ENCODE results near the gene PUSL1. TPM values are rescaled to one million over a fixed set of nuclear protein-coding genes. Genes with fewer than 3 reads are reported as not detected.
A peak's percentile ranks its signal among the peaks of the same experiment; 100 is the strongest.

The PUSL1 gene
- total RNA-seq, 1 donor from 2014 or later = 19.0 TPM

DNA sequence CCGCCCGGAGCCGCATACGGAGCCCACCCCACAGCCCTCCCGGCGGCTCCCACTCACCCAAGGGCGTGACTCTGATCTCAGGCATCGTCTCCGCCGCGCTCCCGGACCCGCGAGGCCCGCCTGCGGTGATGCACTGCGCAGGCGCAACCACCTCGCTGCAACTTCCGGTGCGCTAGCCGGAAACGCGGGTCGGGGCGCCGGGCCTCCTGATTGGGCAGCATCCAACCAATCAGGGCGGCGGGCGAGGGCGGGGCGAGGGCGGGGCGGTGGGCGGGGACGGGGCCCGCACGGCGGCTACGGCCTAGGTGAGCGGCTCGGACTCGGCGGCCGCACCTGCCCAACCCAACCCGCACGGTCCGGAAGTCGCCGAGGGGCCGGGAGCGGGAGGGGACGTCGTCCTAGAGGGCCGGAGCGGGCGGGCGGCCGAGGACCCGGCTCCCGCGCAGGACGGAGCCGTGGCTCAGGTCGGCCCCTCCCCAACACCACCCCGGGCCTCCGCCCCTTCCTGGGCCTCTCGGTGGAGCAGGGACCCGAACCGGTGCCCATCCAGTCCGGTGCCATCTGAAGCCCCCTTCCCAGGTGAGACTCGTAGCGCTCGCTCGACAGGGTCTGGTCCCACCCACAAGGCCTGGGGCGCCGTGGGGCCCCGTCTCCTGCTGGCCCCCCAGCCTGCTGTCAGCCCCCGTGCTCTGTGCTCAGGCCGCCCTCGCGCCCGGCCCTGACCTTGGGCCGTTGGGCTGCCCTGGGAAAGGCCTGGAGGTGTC is 16.3 kb downstream of the PUSL1 start, which contains the start of the genes CPTP and INTS11:
CPTP (plus strand) TSS at position 279 of the 764 bp plus-strand sequence. CDS start 2,109 bp downstream, outside the sequence.
INTS11 (minus strand) TSS at position 137 of the 764 bp plus-strand sequence; CDS start at position 85, 52 bp downstream.
- DNase-seq (ENCODE audit: low spot score) = peak; percentile 95

DNA sequence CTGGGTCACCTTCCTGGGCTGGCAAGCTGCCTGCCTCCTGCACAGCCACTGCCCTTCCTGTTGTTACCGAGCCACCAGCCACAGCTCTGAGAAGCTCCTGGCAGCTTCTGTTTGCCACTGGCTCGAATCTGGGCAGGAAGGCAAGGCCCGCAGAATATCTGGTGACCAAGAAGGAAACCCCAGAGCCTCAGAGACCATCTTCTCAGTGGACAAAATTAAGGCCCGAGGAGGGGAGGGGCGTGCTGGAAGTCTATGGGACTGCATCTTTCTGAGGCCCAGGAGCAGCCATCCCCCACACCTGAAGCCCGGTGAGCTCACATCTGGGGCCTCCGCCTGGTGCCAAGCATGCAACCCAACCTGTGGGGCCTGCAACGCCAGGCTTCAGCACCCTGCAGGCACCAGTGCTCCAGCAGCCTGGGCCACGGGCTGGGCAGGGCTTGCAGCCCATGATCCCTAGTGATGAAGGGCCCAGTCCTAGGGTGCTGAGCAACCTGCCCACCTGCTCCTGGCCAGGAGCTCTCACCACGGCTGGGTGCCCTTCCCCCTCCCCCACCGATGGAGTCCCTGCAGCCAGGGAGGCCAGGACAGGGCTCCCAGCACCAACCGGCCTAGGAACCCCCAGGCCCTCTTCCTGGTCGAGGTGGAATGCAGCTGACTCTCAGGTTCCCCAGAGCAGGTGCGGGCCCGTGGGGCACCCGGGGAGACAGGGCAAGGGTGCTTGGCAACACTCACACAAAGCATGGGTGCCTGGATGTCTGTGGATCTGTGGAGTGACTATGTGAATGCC is 17.1 kb downstream of the PUSL1 start:
- no peak for DNase-seq (ENCODE audit: low spot score)

DNA sequence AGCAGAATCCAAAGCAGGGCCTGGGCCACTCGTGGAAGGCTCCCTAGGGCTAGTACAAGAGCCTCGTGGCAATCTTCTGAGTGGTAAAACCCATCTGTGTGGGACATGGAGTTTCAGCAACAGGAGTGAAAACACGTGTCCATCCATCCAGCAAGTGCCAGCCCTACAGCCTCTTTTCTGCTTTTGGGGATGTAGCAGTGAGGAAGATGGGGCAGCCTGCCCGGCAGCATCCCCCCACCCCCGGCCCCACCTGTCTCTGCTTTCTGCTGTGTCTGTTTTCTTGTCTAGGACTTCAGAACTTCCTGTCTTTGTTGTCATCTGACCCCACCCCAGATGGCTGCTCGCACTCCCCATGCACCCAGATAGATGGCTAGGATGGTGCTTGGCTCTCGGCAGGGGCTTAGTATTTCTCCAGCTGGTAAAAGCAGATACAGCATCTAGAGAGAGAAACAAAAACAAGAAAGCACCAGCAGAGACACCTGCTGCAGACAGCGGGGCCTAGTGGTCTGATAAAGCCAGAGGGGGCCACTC is 17.7 kb downstream of the PUSL1 start:
- DNase-seq (ENCODE audit: low spot score) = no peak

DNA sequence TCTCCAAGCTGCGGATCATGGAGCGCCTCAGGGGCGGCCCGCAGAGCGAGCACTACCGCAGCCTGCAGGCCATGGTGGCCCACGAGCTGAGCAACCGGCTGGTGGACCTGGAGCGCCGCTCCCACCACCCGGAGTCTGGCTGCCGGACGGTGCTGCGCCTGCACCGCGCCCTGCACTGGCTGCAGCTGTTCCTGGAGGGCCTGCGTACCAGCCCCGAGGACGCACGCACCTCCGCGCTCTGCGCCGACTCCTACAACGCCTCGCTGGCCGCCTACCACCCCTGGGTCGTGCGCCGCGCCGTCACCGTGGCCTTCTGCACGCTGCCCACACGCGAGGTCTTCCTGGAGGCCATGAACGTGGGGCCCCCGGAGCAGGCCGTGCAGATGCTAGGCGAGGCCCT is 18.9 kb downstream of the PUSL1 start:
- DNase-seq (ENCODE audit: low spot score) = no peak

DNA sequence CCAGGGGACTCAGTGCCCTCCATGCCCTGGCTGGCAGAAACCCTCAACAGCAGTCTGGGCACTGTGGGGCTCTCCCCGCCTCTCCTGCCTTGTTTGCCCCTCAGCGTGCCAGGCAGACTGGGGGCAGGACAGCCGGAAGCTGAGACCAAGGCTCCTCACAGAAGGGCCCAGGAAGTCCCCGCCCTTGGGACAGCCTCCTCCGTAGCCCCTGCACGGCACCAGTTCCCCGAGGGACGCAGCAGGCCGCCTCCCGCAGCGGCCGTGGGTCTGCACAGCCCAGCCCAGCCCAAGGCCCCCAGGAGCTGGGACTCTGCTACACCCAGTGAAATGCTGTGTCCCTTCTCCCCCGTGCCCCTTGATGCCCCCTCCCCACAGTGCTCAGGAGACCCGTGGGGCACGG is 19.9 kb downstream of the PUSL1 start:
- no peak for DNase-seq (ENCODE audit: low spot score)

DNA sequence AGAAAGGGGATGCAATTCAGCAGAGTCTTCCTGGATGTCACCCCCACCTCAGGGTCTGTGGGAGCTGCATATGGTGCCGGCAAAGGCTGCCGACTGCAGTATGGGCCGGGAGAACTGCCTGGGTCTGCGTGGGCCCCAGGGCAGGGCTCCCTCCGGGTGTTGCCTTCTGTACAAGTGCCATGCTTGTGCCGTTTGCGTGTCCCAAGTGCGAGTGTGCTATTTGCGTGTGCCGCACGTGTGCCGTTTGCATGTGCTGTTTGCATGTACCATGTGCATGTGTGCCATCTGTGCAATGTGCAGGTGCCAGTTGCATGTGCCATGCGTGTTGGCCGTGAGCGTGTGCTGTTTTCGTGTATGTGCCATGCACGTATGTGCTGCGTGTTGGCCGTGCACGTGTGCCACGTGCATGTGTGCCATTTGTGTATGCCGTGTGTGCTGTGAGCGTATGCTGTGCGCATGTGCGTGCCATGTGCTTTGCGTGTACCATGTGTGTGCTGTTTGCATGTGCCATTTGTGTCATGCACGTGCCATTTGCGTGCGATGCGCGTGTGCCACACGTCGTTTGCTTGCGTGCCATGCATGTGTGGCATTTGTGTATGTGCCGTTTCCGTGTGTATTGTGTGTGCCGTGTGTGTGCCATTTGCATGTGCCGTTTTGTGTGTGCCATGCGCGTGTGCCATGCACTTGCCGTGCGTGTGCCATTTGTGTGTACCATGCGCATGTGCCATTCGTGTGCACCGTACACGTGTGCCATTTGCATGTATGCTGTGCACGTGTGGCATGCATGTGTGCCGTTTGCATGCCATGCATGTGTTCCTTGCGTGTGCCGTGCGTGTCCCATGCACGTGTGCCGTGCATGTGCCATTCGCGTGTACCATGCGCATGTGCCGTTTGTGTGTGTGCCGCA is 21.2 kb downstream of the PUSL1 start:
- no peak for DNase-seq (ENCODE audit: low spot score)

DNA sequence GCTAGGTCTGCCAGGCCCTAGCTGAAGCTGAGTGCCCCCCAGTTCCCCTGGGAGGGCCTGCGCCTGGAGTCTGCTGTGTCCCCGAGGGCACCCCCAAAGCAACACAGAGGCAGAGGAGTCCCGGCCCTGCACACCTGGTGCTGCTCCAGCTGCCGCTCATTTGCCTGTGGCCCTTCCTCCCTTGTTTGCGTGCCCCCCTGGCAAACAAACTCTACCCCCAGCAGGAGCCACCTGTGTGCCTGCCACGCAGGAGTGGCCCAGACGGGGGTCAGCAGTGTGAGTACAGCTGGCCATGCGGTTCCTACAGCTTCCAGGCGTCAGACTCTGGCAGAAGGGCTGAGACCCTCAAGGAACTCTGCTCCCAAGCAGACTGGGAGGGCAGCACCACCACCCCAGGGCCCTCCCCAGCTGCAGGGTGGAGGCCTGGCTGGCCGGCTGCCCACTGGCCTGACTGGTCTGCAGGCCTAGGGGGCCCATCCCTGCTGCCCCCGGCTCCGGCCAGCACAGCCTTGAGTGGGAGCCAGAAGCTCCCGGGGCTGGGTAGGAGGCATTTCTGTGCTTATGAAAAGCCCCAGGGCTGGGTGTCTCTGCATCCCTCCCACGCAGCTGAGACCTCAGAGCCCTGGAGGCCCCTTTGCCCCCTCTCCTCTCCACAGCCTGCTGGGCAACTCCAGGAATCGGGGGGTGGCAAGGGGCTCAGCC is 22.1 kb downstream of the PUSL1 start:
- DNase-seq (ENCODE audit: low spot score) = no peak

DNA sequence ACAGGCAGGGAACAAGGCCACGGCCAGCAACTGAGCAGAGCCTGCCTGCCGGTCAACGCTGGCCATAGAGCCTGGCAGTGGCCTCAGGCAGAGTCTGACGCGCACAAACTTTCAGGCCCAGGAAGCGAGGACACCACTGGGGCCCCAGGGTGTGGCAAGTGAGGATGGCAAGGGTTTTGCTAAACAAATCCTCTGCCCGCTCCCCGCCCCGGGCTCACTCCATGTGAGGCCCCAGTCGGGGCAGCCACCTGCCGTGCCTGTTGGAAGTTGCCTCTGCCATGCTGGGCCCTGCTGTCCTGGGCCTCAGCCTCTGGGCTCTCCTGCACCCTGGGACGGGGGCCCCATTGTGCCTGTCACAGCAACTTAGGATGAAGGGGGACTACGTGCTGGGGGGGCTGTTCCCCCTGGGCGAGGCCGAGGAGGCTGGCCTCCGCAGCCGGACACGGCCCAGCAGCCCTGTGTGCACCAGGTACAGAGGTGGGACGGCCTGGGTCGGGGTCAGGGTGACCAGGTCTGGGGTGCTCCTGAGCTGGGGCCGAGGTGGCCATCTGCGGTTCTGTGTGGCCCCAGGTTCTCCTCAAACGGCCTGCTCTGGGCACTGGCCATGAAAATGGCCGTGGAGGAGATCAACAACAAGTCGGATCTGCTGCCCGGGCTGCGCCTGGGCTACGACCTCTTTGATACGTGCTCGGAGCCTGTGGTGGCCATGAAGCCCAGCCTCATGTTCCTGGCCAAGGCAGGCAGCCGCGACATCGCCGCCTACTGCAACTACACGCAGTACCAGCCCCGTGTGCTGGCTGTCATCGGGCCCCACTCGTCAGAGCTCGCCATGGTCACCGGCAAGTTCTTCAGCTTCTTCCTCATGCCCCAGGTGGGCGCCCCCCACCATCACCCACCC is 22.9 kb downstream of the PUSL1 start, which contains the start of gene TAS1R3:
TAS1R3 (plus strand) TSS at position 213 of the 898 bp plus-strand sequence; CDS start at position 279, 66 bp downstream.
- no peak for DNase-seq (ENCODE audit: low spot score)

DNA sequence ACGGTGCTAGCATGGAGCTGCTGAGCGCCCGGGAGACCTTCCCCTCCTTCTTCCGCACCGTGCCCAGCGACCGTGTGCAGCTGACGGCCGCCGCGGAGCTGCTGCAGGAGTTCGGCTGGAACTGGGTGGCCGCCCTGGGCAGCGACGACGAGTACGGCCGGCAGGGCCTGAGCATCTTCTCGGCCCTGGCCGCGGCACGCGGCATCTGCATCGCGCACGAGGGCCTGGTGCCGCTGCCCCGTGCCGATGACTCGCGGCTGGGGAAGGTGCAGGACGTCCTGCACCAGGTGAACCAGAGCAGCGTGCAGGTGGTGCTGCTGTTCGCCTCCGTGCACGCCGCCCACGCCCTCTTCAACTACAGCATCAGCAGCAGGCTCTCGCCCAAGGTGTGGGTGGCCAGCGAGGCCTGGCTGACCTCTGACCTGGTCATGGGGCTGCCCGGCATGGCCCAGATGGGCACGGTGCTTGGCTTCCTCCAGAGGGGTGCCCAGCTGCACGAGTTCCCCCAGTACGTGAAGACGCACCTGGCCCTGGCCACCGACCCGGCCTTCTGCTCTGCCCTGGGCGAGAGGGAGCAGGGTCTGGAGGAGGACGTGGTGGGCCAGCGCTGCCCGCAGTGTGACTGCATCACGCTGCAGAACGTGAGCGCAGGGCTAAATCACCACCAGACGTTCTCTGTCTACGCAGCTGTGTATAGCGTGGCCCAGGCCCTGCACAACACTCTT is 23.8 kb downstream of the PUSL1 start:
- DNase-seq (ENCODE audit: low spot score) = no peak

DNA sequence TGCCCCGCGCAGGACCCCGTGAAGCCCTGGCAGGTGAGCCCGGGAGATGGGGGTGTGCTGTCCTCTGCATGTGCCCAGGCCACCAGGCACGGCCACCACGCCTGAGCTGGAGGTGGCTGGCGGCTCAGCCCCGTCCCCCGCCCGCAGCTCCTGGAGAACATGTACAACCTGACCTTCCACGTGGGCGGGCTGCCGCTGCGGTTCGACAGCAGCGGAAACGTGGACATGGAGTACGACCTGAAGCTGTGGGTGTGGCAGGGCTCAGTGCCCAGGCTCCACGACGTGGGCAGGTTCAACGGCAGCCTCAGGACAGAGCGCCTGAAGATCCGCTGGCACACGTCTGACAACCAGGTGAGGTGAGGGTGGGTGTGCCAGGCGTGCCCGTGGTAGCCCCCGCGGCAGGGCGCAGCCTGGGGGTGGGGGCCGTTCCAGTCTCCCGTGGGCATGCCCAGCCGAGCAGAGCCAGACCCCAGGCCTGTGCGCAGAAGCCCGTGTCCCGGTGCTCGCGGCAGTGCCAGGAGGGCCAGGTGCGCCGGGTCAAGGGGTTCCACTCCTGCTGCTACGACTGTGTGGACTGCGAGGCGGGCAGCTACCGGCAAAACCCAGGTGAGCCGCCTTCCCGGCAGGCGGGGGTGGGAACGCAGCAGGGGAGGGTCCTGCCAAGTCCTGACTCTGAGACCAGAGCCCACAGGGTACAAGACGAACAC is 24.5 kb downstream of the PUSL1 start:
- DNase-seq (ENCODE audit: low spot score) = no peak

DNA sequence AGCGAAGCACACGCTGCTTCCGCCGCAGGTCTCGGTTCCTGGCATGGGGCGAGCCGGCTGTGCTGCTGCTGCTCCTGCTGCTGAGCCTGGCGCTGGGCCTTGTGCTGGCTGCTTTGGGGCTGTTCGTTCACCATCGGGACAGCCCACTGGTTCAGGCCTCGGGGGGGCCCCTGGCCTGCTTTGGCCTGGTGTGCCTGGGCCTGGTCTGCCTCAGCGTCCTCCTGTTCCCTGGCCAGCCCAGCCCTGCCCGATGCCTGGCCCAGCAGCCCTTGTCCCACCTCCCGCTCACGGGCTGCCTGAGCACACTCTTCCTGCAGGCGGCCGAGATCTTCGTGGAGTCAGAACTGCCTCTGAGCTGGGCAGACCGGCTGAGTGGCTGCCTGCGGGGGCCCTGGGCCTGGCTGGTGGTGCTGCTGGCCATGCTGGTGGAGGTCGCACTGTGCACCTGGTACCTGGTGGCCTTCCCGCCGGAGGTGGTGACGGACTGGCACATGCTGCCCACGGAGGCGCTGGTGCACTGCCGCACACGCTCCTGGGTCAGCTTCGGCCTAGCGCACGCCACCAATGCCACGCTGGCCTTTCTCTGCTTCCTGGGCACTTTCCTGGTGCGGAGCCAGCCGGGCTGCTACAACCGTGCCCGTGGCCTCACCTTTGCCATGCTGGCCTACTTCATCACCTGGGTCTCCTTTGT is 25.3 kb downstream of the PUSL1 start:
- DNase-seq (ENCODE audit: low spot score) = no peak

DNA sequence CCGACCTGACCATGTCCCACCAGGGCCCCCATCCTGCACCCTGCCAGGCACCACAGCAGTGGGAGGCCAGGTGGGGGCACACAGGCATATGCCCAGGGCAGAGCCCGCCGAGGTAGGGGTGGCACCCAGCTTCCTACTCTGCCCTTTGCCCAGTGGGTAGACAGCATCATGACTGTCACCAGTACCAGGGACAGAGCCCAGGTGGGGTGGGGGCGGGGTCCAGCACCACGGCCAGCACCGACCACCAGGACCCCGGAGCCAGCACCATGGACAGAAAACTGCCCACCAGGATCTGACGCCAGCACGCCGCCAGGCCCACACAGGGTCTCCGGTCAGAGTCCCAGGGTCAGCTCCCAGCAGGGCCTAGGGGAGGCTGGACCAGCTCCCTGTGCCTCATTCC is 26.4 kb downstream of the PUSL1 start:
- no peak for DNase-seq (ENCODE audit: low spot score)

DNA sequence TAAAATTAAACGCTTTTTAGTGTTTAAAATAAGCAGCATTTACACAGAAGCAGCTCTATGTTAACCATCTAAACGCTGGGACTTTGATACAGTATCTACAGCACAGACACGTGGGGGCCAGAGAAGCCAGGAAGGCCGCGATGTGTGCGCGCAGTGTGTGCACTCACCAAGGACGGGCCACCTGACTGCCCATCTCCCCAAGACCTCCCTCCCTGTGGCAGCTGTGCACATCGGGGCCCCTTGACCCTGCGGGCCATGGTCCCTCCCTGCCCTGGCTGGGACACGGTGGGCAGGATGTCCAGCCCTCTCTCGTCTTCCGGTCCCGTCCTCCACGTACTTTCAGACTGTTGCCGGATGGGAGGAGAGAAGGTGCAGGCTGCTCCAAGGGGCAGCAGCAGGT is 26.9 kb downstream of the PUSL1 start:
- no peak for DNase-seq (ENCODE audit: low spot score)

DNA sequence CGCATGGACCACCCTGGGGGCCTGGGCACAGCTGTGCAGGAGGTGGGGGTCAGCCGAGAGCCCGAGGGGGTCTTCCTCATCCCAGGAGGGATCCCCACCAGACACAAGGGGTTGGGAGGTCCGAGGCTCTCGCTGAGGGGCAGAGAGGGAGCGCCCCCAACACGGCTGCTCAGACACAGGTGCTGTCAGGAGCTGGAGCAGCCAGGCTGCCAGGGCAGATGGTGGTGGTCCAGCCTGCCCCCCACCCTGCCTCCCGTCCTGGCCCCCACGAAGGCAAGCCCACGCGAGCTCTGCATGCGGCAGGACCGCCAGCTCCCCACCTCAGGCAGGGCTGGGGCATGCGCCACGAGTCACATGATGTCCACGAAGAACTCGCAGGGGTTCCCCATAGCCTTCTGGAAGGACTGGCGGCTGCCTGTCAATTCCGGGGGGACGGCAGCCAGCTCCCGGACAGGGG is 27.4 kb downstream of the PUSL1 start:
- DNase-seq (ENCODE audit: low spot score) = no peak

DNA sequence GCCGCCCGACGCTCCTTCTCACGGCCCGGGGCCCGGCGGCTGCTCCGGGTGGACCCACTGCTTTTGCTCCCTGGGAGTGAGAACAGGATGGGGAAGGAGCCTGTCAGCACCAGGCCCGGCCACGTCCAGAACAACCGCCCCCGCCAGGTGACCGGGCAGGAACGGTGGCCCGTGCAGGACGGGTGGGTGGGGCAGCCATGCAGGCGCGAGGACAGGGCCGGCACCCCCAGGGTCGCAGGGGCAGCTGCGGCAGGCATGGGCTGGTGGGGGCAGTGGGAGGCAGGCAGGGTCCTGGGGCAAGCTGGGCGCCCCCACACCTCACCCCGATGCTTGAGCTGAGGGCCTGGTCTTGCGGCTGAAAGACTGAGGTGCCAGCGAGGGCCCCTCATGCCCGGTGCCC is 28.0 kb downstream of the PUSL1 start:
- no peak for DNase-seq (ENCODE audit: low spot score)

DNA sequence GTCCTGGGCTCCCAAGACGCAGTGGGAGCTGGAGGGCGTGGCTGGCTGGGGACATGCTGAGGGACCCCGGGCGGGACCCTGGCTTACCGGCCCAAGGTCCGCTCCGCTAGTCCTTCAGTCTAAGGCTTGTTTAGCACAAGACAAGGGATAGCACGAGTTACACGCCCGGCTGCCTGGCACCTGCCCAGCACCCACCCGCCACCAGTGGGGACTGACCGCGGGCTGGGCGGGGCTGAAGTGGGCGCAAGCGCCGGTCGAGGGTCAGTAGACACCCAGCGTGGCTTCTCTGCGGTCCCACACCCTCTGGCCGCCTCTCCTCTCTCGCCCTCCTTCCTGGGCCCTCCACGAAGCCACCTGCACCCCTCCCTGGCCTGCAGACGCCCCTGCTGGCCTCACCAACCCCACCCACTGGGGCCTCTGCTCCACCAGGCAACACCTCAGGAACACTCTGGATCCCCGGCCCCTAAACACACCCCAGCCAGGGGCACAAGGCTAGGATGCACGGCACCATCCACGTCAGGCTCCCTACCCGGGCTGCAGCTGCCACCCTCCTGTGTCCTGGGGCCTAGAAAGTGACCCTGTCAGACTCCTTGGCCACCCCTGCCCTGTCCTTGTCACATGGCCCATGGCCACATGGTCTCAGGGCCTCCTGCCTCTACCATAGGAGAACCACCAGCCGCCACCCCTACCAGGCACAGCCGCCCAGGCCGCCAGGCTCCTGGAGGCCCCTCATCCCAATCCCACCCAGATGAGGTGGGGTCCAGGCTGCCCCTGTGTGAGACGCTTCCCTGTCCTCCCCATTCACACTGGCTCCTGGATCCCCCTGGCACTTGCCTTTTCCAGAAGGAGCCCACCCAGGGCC is 28.8 kb downstream of the PUSL1 start:
- no peak for DNase-seq (ENCODE audit: low spot score)

DNA sequence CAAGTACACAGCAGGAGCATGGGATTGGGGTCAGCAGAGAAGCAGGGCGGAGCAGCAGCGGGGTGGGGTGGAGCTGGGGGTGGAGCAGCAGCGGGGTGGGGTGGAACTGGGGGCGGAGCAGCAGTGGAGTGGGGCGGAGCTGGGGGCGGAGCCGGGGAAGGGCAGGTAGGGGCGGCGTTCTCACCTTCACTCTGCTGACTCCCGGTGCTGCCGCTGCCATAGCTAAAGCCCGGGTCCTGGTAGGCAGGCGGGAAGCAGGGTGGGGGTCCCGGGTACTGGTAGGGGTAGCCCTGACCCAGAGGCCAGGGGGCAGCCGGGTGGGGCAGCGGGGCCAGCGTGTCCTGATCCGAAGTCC is 29.4 kb downstream of the PUSL1 start:
- DNase-seq (ENCODE audit: low spot score) = no peak
